Stimulated activated CD4-positive, alpha-beta T cell treated with anti-CD3 and anti-CD28 coated beads, Interleukin-1b, Interleukin-23, amount 100 ng/mL, for 4 hours (primary cell): Measurements from ENCODE around the gene OPCML.
"Not testable (repeated sequence)": the region's sequence is repeated elsewhere in the genome, so short reads cannot be mapped to it uniquely, and the experiment has no call there.

ENCODE experiments used
- DNase-seq, 2 donors: peaks; one replicate each; pipeline ENCODE4 v3.0.0-alpha.2; 2020; ENCODE audit warnings: low read depth in 2 of 2

The OPCML gene

DNA sequence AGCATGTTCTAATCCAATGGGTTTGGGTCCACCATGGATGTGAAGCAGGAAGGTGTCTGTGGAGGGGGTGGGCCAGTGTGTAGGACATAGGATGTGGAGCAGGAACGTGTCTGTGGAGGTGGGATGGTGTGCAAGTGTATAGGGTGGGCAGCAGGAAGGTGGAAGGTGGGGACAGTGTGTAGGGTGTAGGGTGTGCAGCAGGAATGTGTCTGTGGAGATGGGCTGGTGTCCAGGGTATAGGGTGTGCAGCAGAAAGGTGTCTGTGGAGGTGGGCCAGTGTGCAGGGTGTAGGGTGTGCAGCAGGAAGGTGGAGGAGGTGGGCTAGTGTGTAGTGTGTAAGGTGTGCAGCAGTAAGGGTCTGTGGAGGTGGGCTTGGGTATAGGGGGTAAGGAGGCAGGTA, 1093.9 kb downstream of the OPCML start:
- no peak for DNase-seq

DNA sequence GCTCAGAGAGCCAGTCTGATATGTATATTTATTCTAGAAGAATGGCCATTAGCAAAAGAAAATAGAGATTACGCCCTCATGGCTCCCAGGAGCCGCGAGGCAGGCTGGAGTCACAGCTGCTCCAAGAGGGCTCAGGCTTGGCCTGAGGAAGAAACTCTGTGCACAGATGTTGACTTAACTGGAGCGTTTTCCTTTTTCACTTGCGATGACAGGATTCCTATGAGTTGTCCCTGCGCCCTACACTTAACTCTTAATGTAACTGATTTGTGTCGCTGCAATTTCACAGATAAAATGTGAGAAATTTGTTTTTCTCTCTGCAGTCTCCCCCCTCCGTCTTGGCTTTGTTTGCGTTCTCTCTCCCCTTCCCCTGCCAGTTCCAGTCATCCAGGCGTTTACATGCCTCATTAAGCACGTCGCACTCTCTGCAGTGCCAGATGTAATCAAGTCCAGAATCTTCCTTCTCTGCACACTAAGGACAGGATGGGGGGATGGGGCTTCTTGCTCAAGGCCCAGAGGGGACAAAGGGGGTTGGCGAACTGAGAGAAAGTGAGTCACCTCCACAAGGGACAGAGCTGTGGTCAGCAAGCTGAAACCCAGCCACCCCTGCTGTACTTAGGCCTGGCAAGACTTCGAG, 1101.8 kb downstream of the OPCML start:
- no peak for DNase-seq

- no peak for DNase-seq
Measured at GRCh38 chr11:132429685-132430084, 1102.6 kb downstream of the OPCML start.

GRCh38 chr11:132427611-132428010, 1104.7 kb downstream of the OPCML start:
- DNase-seq = no peak

- no peak for DNase-seq
Measured at GRCh38 chr11:132424433-132424832, 1107.9 kb downstream of the OPCML start.

- DNase-seq = no peak
Measured at GRCh38 chr11:132423266-132423665, 1109.0 kb downstream of the OPCML start.

GRCh38 chr11:132422722-132423121, 1109.6 kb downstream of the OPCML start:
- no peak for DNase-seq

GRCh38 chr11:132421555-132421954, 1110.7 kb downstream of the OPCML start:
- no peak for DNase-seq

- no peak for DNase-seq
Measured at GRCh38 chr11:132414451-132414850, 1117.8 kb downstream of the OPCML start.

DNA sequence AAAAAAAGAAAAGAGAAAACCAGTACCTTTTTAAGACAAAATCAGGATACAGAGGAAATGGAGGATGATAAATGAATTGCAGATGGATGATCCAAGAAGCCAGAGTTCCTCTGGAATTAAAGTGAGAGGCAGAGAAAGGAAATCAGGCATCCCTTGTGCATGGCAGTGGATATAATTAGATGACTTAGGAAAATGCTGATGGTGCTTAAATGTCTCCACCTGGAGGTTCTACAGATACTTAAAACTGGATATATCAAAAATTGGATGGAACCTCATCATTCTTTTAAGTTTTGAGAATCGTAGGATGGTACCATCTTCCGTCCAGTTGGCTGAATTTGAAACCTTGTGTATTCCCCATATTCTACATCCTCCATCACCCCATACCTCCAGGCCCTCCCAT, 1121.9 kb downstream of the OPCML start:
- no peak for DNase-seq

GRCh38 chr11:132409573-132410355, 1122.5 kb downstream of the OPCML start:
- no peak for DNase-seq

DNA sequence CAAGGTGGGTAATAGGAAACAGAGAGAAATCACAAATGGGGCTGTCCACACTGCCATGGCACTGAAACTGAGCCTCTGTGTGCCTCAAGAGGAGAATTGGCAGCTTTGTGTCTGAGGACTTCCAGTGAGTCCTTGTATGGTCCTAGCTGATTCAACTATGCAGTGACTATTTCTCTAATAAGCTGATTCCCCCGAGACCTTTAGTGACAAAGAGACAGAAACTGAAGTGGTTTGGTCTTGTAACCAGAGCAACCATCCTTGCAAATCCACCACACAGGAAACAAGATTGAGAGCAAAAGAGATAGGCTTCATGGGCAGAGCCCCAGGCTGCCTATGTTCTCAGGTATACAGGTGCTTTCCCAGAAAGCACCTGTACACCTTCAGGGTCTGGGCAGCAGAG, 1123.4 kb downstream of the OPCML start:
- no peak for DNase-seq

GRCh38 chr11:132405728-132406127, 1126.6 kb downstream of the OPCML start:
- no peak for DNase-seq

DNA sequence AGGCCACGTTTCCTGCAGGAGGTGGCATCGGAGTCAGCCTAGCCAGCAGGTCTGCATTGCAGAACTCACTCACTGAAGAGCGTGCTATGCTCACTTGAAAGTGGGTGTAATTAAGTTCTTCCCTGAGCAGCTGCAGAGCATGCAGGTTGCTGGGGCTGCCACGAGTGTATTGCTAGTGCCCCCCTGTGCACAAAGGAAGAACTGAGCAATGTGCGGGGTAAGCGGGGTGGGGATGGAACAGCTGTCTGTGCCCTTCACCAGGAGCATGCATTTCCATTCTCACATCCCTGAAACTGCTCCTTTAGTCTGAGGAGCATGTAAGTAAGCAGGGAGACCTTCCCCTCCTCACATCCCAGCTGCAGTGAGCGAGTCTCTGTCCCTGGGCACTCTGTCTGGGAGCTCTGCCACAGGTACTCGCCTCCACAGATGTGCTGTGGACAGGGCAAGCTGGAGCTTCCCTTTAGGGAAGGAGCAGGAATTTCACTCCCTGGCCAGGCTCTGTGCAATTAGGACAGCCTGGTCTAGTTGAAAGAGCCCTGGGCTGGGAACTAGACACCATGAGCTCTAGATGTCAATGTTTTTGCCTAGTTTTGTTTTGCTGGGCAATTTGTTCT, 1130.1 kb downstream of the OPCML start:
- DNase-seq = no peak

DNA sequence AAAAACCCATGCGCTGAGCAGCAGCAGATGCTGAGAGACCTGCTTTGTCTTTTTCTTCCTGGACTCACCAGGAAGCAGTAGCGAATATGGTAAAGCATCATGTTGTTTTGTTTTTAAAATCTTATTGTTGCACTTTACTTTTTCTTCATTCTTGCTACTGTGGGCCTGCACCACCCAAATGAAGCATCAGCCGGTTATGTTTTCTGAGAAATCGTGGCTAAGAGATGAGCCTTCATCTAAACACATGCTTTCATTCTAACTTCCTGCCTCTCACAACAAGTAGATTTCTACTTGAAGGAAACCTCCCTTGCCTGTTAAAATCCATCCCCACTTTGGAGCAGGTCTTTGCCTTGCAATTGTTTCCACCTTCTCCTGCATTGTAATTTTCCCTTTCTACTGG, 1136.0 kb downstream of the OPCML start:
- no peak for DNase-seq

GRCh38 chr11:132395434-132395833, 1136.9 kb downstream of the OPCML start:
- no peak for DNase-seq

GRCh38 chr11:132379540-132379939, 1152.8 kb downstream of the OPCML start:
- DNase-seq = no peak

DNA sequence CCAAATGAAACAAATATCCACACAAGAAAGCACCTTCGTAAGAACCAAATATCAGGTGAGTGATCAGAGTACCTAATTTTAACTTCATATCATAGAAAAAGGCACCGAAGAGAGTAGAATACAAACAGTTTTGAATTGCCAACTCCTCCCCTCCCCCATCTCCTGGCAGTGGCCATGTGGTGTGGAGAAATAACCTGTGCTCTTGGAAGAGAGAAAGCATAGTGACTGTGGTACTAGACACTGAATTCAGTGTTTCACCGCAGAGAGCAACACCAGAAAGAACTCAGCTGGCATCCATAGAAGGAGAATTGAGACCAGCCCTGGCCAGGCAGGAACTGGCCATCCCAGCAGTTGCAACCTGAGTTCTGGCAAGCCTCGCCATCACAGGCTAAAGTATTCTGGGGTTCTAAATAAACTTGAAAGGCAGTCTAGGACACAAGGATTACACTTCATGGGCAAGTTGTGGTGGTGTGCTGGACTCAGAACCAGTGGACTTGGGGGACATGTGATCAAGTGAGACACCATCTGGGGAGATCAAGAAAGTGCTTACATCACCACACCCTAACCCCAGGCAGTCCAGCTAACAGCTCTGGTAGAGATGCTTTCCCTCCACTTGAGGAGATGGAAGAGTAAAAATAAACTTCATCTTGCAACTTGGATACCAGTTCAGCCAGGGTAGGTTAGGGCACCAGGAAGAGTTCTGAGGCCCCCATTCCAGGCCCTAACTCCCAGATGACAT, 1158.7 kb downstream of the OPCML start:
- no peak for DNase-seq

- DNase-seq = not testable (repeated sequence)
Measured at GRCh38 chr11:132370114-132370513, 1162.2 kb downstream of the OPCML start.

- DNase-seq = no peak
Measured at GRCh38 chr11:132367293-132367692, 1165.0 kb downstream of the OPCML start.

DNA sequence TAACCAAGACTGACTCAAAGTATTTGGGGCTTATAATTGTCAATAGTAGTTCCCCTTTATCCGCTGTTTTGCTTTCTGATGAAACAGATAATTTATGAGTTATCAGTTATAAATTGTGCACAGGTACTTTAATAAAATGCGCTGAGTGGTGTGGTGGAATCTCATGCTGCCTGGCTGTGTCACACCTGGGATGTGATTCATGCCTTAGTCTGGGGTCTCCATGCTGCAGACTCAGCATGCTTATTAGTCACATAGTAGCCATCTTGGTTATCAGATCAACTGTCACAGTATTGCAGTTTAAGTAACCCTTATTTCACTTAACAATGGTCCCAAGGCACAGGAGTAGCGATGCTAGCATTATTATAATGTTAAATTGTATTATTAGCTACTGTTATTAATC, 1166.7 kb downstream of the OPCML start:
- no peak for DNase-seq
